Mesendoderm (in vitro differentiated cells): Measurements from ENCODE around the gene FLOT1.

Source experiments
- DNase-seq: peaks from one replicate; pipeline ENCODE4 v3.0.0; 2013
- H2AK5ac ChIP-seq: 2 replicates; pipeline ENCODE4 v1.6.1; 2013; ENCODE audit warnings: low read length, inconsistent platforms
- H2BK120ac ChIP-seq: 2 replicates; pipeline ENCODE4 v1.6.1; 2013; ENCODE audit warnings: low read depth, mild to moderate bottlenecking, low read length, moderate library complexity, mixed read lengths
- H2BK15ac ChIP-seq: replicated peaks from 2 replicates; pipeline ENCODE4 v1.6.1; 2013; ENCODE audit warnings: low read depth, mild to moderate bottlenecking, moderate library complexity
- H2BK5ac ChIP-seq: 2 replicates; pipeline ENCODE4 v1.6.1; 2013; ENCODE audit warnings: low read length, inconsistent platforms
- H3K18ac ChIP-seq: 2 replicates; pipeline ENCODE4 v1.6.1; 2013; ENCODE audit warnings: mild to moderate bottlenecking, low read length, mixed read lengths
- H3K23ac ChIP-seq: one replicate; pipeline ENCODE4 v1.6.1; 2013; ENCODE audit warnings: low read length
- H3K27ac ChIP-seq: 2 replicates; pipeline ENCODE4 v1.5.1; 2013; ENCODE audit warnings: low read depth, mild to moderate bottlenecking, inconsistent platforms, low read length, moderate library complexity
- H3K27me3 ChIP-seq: 2 replicates; pipeline ENCODE4 v1.6.1; 2013; ENCODE audit warnings: low read length, control low read depth, mild to moderate bottlenecking, inconsistent platforms; ENCODE audit not compliant: insufficient read depth, poor library complexity
- H3K36me3 ChIP-seq: 2 replicates; pipeline ENCODE4 v1.6.1; 2013; ENCODE audit warnings: low read length, inconsistent platforms; ENCODE audit not compliant: control insufficient read depth, insufficient read depth
- H3K4ac ChIP-seq: one replicate; pipeline ENCODE4 v1.6.1; 2013; ENCODE audit warnings: low read depth, mild to moderate bottlenecking, low read length, moderate library complexity
- H3K4me1 ChIP-seq: 2 replicates; pipeline ENCODE4 v1.6.1; 2013; ENCODE audit warnings: low read depth, low read length, inconsistent platforms; ENCODE audit not compliant: control insufficient read depth
- H3K4me2 ChIP-seq: 2 replicates; pipeline ENCODE4 v1.6.1; 2013; ENCODE audit warnings: low read length
- H3K4me3 ChIP-seq: 2 replicates; pipeline ENCODE4 v1.5.1; 2013; ENCODE audit warnings: mild to moderate bottlenecking, low read length
- H3K56ac ChIP-seq: one replicate; pipeline ENCODE4 v1.6.1; 2013; ENCODE audit warnings: low read length
- H3K79me1 ChIP-seq: 2 replicates; pipeline ENCODE4 v1.6.1; 2013; ENCODE audit warnings: low read length, inconsistent platforms
- H3K79me2 ChIP-seq: 2 replicates; pipeline ENCODE4 v1.6.1; 2013; ENCODE audit warnings: mild to moderate bottlenecking, low read length; ENCODE audit not compliant: control insufficient read depth, insufficient read depth
- H3K9ac ChIP-seq: 2 replicates; pipeline ENCODE4 v1.6.1; 2013; ENCODE audit warnings: low read length, inconsistent platforms
- H4K5ac ChIP-seq: one replicate; pipeline ENCODE4 v1.6.1; 2013; ENCODE audit warnings: low read length
- H4K8ac ChIP-seq: one replicate; pipeline ENCODE4 v1.6.1; 2013; ENCODE audit warnings: low read depth, mild to moderate bottlenecking, control low read depth, low read length, moderate library complexity
- WGBS: extraction: QIAGEN DNeasy Blood & Tissue Kit; methylation state at CpG from one replicate; pipeline ENCODE4 v1.1.7; 2013; ENCODE audit warnings: low lambda C conversion rate, missing lambda C conversion rate; ENCODE audit not compliant: insufficient coverage; ENCODE audit errors: extremely low coverage; 5-methylcytosine and 5-hydroxymethylcytosine counted together

The FLOT1 gene

GRCh38 chr6:30741063-30741779 is 1.3 kb downstream of the FLOT1 start:
- Histone ChIP-seq H4K5ac (no peak overlapping the region), H2BK5ac (peak overlapping the region; percentile 96), H3K56ac (peak overlapping the region; percentile 98), H3K9ac (peak overlapping the region; percentile 98), H3K36me3 (peaks cover 11% of the 10 kb centered on the region), H3K4me1 (peaks cover 8% of the 10 kb centered on the region), H3K4me3 (peak overlapping the region; percentile 72), H3K27ac (peak overlapping the region; percentile 84), H3K79me1 (peaks cover 13% of the 10 kb centered on the region), H3K4me2 (peak overlapping the region; percentile 81), H3K18ac (no peak overlapping the region), H3K23ac (no peak overlapping the region), H2BK120ac (no peak overlapping the region), H2AK5ac (no peak overlapping the region), H4K8ac (no peak overlapping the region), H3K79me2 (peaks cover 29% of the 10 kb centered on the region), H3K4ac (no peak overlapping the region), H2BK15ac (no peak overlapping the region), H3K27me3 (no peaks in the 10 kb centered on the region)
- no CpG with 5 or more reads among the region's 8 CpGs for WGBS
- DNase-seq = no peak

- H2BK5ac ChIP-seq = no peak overlapping the region
- H3K56ac ChIP-seq = no peak overlapping the region
- no peak overlapping the region for H4K8ac ChIP-seq
- H3K18ac ChIP-seq = no peak overlapping the region
- H2BK120ac ChIP-seq = no peak overlapping the region
- no peak overlapping the region for H3K9ac ChIP-seq
- H3K23ac ChIP-seq = no peak overlapping the region
- H3K36me3 ChIP-seq = peaks cover 13% of the 10 kb centered on the region
- H3K4me1 ChIP-seq = peaks cover 8% of the 10 kb centered on the region
- no peak for DNase-seq
- H3K27me3 ChIP-seq = no peaks in the 10 kb centered on the region
- peaks cover 29% of the 10 kb centered on the region for H3K79me2 ChIP-seq
- H3K79me1 ChIP-seq = peaks cover 13% of the 10 kb centered on the region
- H2AK5ac ChIP-seq = no peak overlapping the region
- no peak overlapping the region for H4K5ac ChIP-seq
- H3K27ac ChIP-seq = no peak overlapping the region
- H3K4me2 ChIP-seq = no peak overlapping the region
- WGBS = no CpG with 5 or more reads among the region's 2 CpGs
- no peak overlapping the region for H3K4me3 ChIP-seq
- H2BK15ac ChIP-seq = no peak overlapping the region
- H3K4ac ChIP-seq = no peak overlapping the region
Observed at GRCh38 chr6:30740540-30740870, 2.0 kb downstream of the FLOT1 start.

GRCh38 chr6:30738532-30738931 is 4.0 kb downstream of the FLOT1 start:
- Histone ChIP-seq H3K4me3 (no peak overlapping the region), H3K4ac (no peak overlapping the region), H3K79me1 (peaks cover 13% of the 10 kb centered on the region), H3K4me1 (peaks cover 4% of the 10 kb centered on the region), H4K8ac (no peak overlapping the region), H3K27ac (no peak overlapping the region), H2BK5ac (no peak overlapping the region), H2BK120ac (no peak overlapping the region), H3K23ac (no peak overlapping the region), H3K79me2 (peaks cover 21% of the 10 kb centered on the region), H3K4me2 (no peak overlapping the region), H4K5ac (no peak overlapping the region), H3K9ac (peak overlapping the region; percentile 32), H3K27me3 (no peaks in the 10 kb centered on the region), H3K56ac (no peak overlapping the region), H2AK5ac (no peak overlapping the region), H3K18ac (no peak overlapping the region), H2BK15ac (no peak overlapping the region), H3K36me3 (peaks cover 13% of the 10 kb centered on the region)
- DNase-seq = no peak
- no CpG with 5 or more reads among the region's 6 CpGs for WGBS

GRCh38 chr6:30735668-30736314 is 6.7 kb downstream of the FLOT1 start:
- Histone ChIP-seq H3K79me1 (peaks cover 11% of the 10 kb centered on the region), H3K27ac (no peak overlapping the region), H3K4me1 (no peaks in the 10 kb centered on the region), H4K8ac (no peak overlapping the region), H2AK5ac (no peak overlapping the region), H3K4ac (no peak overlapping the region), H2BK120ac (no peak overlapping the region), H3K79me2 (peaks cover 3% of the 10 kb centered on the region), H3K36me3 (peaks cover 10% of the 10 kb centered on the region), H3K56ac (no peak overlapping the region), H3K18ac (no peak overlapping the region), H3K23ac (no peak overlapping the region), H4K5ac (no peak overlapping the region), H3K4me3 (no peak overlapping the region), H2BK5ac (no peak overlapping the region), H3K9ac (no peak overlapping the region), H3K4me2 (no peak overlapping the region), H2BK15ac (no peak overlapping the region), H3K27me3 (no peaks in the 10 kb centered on the region)
- WGBS = no CpG with 5 or more reads among the region's 8 CpGs
- DNase-seq = no peak

GRCh38 chr6:30732237-30732943 is 10.1 kb downstream of the FLOT1 start:
- no peak overlapping the region for H3K4me2 ChIP-seq
- WGBS = no CpG with 5 or more reads among the region's 12 CpGs
- H3K36me3 ChIP-seq = peaks cover 9% of the 10 kb centered on the region

More at GRCh38 chr6:30732237-30732943, 10.1 kb downstream of the FLOT1 start:
- no peaks in the 10 kb centered on the region for H3K27me3 ChIP-seq
- no peak overlapping the region for H2BK5ac ChIP-seq
- H3K79me2 ChIP-seq = no peaks in the 10 kb centered on the region
- H2BK15ac ChIP-seq = no peak overlapping the region
- no peak overlapping the region for H3K4ac ChIP-seq
- H3K27ac ChIP-seq = no peak overlapping the region
- H2BK120ac ChIP-seq = no peak overlapping the region
- peaks cover 2% of the 10 kb centered on the region for H3K79me1 ChIP-seq
- H2AK5ac ChIP-seq = no peak overlapping the region
- H4K5ac ChIP-seq = no peak overlapping the region
- no peak overlapping the region for H3K56ac ChIP-seq
- no peak overlapping the region for H4K8ac ChIP-seq
- no peaks in the 10 kb centered on the region for H3K4me1 ChIP-seq
- H3K23ac ChIP-seq = no peak overlapping the region
- no peak overlapping the region for H3K4me3 ChIP-seq
- no peak for DNase-seq
- no peak overlapping the region for H3K18ac ChIP-seq
- H3K9ac ChIP-seq = no peak overlapping the region
